PC-9 (cell line): ENCODE results near the gene ANXA2.

Source experiments
- EZH2 ChIP-seq: fragments of 200-600 bp; sonication (generic); IDR thresholded peaks from 2 replicates; pipeline ENCODE4 v1.8.0; 2017; ENCODE audit warnings: antibody characterized with exemption, low read depth
- TF ChIP-seq, protein P1 (sequence below): fragments of 200-600 bp; sonication (generic); conservative IDR thresholded peaks from 2 replicates; pipeline ENCODE4 v1.6.1; 2017; ENCODE audit warnings: mixed run types, antibody characterized with exemption, mild to moderate bottlenecking, moderate library complexity

DNA sequence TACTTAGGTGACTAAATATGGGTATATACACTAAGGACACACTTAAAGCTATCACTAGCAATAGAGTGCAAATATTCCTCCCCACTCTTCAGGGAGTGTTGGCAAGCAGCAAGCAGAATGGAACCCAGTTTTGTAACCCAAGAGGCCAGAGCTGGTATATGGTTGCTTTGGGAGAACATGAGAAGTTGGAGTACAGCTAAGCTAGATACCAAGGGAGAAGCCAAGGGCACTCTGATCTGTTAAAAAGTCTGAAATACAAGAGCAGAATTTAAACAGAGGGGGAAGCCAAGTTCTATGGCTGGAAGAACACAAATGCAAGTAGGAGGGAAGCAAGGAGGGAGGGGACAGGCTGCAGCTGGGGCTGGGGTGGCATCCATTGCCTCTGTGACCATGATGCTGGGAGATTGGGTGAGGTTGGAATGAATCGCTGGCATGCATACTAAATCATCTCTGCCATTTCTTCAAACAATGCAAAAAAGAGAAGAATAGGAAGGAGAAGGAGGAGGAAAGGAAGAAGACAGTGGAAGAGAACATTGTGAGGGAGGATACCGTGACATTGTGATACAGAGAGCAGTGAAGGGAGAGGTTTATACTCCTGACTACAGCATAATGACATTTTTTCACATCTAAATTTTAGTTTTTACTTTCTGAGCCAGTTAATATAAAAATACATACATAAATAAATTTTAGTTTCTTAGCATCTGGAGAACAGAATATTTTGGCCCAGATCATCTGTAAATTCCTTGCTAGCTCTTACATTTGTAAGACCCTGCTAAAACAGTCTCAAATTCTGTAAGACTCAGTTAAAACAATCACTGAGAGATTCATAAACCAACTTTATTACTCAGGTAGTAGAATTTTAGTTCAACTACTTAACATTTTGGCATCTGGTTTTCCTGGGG is 9.0 kb upstream of the ANXA2 start:
- TF ChIP-seq, protein P1, sequence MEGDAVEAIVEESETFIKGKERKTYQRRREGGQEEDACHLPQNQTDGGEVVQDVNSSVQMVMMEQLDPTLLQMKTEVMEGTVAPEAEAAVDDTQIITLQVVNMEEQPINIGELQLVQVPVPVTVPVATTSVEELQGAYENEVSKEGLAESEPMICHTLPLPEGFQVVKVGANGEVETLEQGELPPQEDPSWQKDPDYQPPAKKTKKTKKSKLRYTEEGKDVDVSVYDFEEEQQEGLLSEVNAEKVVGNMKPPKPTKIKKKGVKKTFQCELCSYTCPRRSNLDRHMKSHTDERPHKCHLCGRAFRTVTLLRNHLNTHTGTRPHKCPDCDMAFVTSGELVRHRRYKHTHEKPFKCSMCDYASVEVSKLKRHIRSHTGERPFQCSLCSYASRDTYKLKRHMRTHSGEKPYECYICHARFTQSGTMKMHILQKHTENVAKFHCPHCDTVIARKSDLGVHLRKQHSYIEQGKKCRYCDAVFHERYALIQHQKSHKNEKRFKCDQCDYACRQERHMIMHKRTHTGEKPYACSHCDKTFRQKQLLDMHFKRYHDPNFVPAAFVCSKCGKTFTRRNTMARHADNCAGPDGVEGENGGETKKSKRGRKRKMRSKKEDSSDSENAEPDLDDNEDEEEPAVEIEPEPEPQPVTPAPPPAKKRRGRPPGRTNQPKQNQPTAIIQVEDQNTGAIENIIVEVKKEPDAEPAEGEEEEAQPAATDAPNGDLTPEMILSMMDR, result no peak
- no peak for TF ChIP-seq EZH2
